GM12878 (cell line): Measurements from ENCODE around the gene RABL2A.
"Not testable (repeated sequence)": the region's sequence is repeated elsewhere in the genome, so short reads cannot be mapped to it uniquely, and the experiment has no call there.

ENCODE experiments used
- BACH1 ChIP-seq: fragments of 450-650 bp; IDR thresholded peaks from 2 replicates; pipeline ENCODE4 v1.6.1; 2017; ENCODE audit warnings: mild to moderate bottlenecking, borderline replicate concordance
- HDGF ChIP-seq: fragments of 450-650 bp; IDR thresholded peaks from 2 replicates; pipeline ENCODE4 v1.6.1; 2016; ENCODE audit warnings: antibody characterized with exemption
- JUND ChIP-seq: IDR thresholded peaks from 2 replicates; pipeline ENCODE4 v1.6.1; 2012; ENCODE audit warnings: low read depth, mild to moderate bottlenecking, low read length, improper control_type of control experiment, moderate library complexity
- MEF2A ChIP-seq: IDR thresholded peaks from 2 replicates; pipeline ENCODE4 v1.6.1; 2011; ENCODE audit warnings: low read depth, mild to moderate bottlenecking, low read length, moderate library complexity; ENCODE audit not compliant: insufficient read depth
- SIN3A ChIP-seq: IDR thresholded peaks from 2 replicates; pipeline ENCODE4 v1.6.1; 2012; ENCODE audit warnings: low read depth, low read length, improper control_type of control experiment
- SREBF2 ChIP-seq: IDR thresholded peaks from 2 replicates; pipeline ENCODE4 v1.6.1; 2012; ENCODE audit warnings: mild to moderate bottlenecking, low read length
- SUPT20H ChIP-seq: IDR thresholded peaks from 2 replicates; pipeline ENCODE4 v1.6.1; 2011; ENCODE audit warnings: low read depth, mild to moderate bottlenecking, low read length, moderate library complexity, borderline replicate concordance; ENCODE audit not compliant: control insufficient read depth
- TF ChIP-seq, protein P1 (sequence below): IDR thresholded peaks from 2 replicates; pipeline ENCODE4 v1.6.1; 2011; ENCODE audit warnings: borderline replicate concordance, low read depth, mild to moderate bottlenecking, moderate library complexity, mixed read lengths, low read length; ENCODE audit not compliant: insufficient read depth; ENCODE audit errors: extremely low read length

GRCh38 chr2:113609822-113610221 lies 17.2 kb upstream of the RABL2A start:
- TF ChIP-seq HDGF, SUPT20H, BACH1, MEF2A, JUND, SIN3A, SREBF2: not testable (repeated sequence)
- TF ChIP-seq, protein P1, sequence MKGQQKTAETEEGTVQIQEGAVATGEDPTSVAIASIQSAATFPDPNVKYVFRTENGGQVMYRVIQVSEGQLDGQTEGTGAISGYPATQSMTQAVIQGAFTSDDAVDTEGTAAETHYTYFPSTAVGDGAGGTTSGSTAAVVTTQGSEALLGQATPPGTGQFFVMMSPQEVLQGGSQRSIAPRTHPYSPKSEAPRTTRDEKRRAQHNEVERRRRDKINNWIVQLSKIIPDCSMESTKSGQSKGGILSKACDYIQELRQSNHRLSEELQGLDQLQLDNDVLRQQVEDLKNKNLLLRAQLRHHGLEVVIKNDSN: not testable (repeated sequence)
